ENCODE measurements around the gene RPS14. TPM values are rescaled to one million over a fixed set of nuclear protein-coding genes. Genes with fewer than 3 reads are reported as not detected.
A peak's percentile ranks its signal among the peaks of the same experiment; 100 is the strongest.

RPS14 gene
- total and polyA plus RNA-seq, 4 experiments from 2014 or later: 5,260 to 9,996 (median 6,720) TPM

DNA sequence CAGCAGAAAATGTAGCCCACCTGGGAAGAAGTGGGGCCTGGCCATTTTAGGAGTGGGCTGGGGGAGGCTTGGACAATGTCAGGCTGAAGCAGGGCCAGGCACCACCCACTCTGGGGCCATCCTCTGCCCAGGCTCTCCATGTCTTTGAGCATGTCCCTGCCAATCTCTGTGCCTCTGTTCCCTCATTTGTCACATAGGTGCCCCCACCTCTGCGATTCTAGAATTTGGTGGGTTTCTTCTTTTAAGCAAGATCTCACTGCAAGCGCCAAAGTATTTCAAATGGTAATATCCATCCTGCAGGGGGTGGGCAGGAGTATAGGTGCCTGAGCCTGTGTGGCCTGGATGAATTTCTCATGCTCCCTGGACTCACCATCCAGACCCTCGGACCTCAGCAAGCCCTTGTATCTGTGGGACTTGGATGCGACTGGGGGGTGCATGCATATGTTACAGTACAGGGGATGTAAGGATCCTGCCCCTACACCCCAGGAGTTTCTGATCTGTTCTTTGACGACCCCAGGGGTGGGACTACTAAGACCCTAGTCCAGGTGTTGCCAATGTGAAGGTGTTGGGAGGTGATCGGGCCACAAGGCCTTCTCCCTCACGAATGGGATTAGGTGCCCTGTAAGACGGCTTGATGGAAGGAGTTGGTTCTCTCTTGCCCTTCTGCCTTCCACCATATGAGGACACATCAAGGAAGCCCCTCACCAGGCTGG is 41.2 kb downstream of the RPS14 start:
- peaks cover 37% of the 10 kb centered on the region for H3K36me3 ChIP-seq (ENCODE audit: insufficient read depth, low read length)
- peak overlapping the region; percentile 6 to 99 (median 70) for H3K27ac Mint-ChIP-seq
- peaks cover 26 to 52% (median 35%) of the 10 kb centered on the region in 4 donors for H3K4me1 Mint-ChIP-seq
- no peaks in the 10 kb centered on the region for H3K9me3 ChIP-seq (ENCODE audit: control insufficient read depth in 1 of 2, low read length in 2 of 2)
- ChIA-PET POLR2A (ENCODE audit: partially characterized antibody) (interaction anchor here (1.2 to 5.5 kb wide), 2 partner anchors 9 to 31 kb away, joined by 4 to 44 read pairs; no protein-coding TSS in a partner anchor), CTCF (ENCODE audit: partially characterized antibody) (interaction anchor here (1.5 to 6.3 kb wide), 2 partner anchors 27 to 42 kb away, joined by 4 to 48 read pairs; no protein-coding TSS in a partner anchor)
- no peaks in the 10 kb centered on the region for H3K27me3 Mint-ChIP-seq
- peaks cover 4 to 44% of the 10 kb centered on the region in 2 donors for H3K36me3 Mint-ChIP-seq
- no peak for DNase-seq
- H3K27me3 ChIP-seq (ENCODE audit: insufficient read depth, low read length): no peaks in the 10 kb centered on the region
- H3K4me3 ChIP-seq (ENCODE audit: low read length in 2 of 2): no peak overlapping the region
- peaks cover 0 to 2% (median 0%) of the 10 kb centered on the region in 8 donors for H3K9me3 Mint-ChIP-seq
- no peak overlapping the region for H3K27ac ChIP-seq (ENCODE audit: low read depth, low read length)
- peak overlapping the region in 5 of 8 donors; percentile 17 to 46 (median 26) for H3K4me3 Mint-ChIP-seq
- H3K4me1 ChIP-seq (ENCODE audit: insufficient read depth, low read length): peaks cover 44% of the 10 kb centered on the region
- intact Hi-C loops (cut with micrococcal nuclease): loop anchor here (2.0 kb wide), 1 partner anchor 844 kb away; the partner anchor contains the start of gene GM2A

DNA sequence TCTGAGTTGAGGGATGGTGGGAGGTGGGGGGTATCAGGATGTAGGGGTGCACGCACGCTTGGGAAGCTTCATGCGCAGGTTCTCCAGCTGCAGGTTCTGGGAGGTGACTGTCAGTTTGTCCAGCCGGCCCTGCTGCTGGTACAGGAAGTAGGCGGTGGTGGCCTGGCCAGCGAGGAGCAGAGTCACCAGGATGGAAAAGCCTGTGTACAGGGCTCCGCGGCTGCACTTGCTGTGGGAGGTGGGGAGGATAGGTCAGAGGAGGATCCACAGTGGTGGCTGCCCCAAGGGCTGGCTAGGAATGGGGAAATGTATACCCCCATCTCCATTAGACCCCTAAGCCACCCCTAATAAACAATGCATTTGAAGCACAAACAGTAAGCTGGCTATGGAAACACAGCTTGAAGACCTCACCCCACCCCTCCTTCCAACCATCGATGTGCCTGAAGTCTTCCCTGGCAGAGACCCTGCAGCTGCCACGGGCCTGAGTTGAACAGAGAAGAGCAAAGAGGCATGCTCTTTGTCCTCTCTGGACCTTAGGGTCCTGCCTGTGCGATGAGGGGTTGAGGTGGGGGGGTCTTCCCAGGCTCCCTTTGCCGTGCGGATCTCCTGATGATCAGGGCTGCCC is 42.3 kb downstream of the RPS14 start:
- H3K36me3 Mint-ChIP-seq: peaks cover 9 to 51% of the 10 kb centered on the region in 2 donors
- Histone ChIP-seq H3K4me3 (ENCODE audit: low read length in 2 of 2) (no peak overlapping the region), H3K9me3 (ENCODE audit: control insufficient read depth in 1 of 2, low read length in 2 of 2) (no peaks in the 10 kb centered on the region), H3K27me3 (ENCODE audit: insufficient read depth, low read length) (no peaks in the 10 kb centered on the region), H3K27ac (ENCODE audit: low read depth, low read length) (no peak overlapping the region), H3K36me3 (ENCODE audit: insufficient read depth, low read length) (peaks cover 49% of the 10 kb centered on the region), H3K4me1 (ENCODE audit: insufficient read depth, low read length) (peaks cover 38% of the 10 kb centered on the region)
- intact Hi-C loops (cut with micrococcal nuclease): no loop called here
- ChIA-PET CTCF (ENCODE audit: partially characterized antibody) (interaction anchor here (1.4 to 1.5 kb wide), 2 partner anchors 27 to 43 kb away, joined by 4 read pairs; no protein-coding TSS in a partner anchor), POLR2A (ENCODE audit: partially characterized antibody) (no interaction called here)
- H3K9me3 Mint-ChIP-seq: no peaks in the 10 kb centered on the region
- peak overlapping the region in 3 of 7 donors; percentile 57 to 87 (median 75) for H3K27ac Mint-ChIP-seq
- peak overlapping the region in 1 of 8 donors; percentile 17 for H3K4me3 Mint-ChIP-seq
- no peaks in the 10 kb centered on the region for H3K27me3 Mint-ChIP-seq
- no peak for DNase-seq
- peaks cover 17 to 41% (median 26%) of the 10 kb centered on the region in 4 donors for H3K4me1 Mint-ChIP-seq

DNA sequence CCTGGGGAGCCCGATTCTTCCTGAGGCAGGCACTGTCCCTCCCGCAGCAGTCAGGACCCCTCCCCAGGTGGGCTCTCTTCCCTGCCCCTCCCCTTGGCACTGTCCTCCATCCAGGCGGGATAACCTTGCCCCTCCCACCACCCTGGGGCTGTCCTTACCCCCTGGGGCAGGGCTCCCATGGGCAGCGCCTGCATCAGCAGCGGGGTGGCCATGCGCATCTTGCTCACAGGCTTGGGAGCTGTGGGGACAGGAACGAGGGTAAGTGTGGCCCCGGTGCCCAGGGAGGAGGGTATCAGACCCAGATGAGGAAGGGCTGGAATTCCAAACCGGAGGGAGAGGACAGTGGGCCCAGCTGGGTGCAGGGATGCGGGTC is 42.8 kb downstream of the RPS14 start:
- H3K27me3 Mint-ChIP-seq: no peaks in the 10 kb centered on the region
- POLR2A ChIA-PET (ENCODE audit: partially characterized antibody): no interaction called here
- H3K4me3 Mint-ChIP-seq: no peak overlapping the region
- intact Hi-C loops (cut with micrococcal nuclease): no loop called here
- H3K4me3 ChIP-seq (ENCODE audit: low read length in 2 of 2): no peak overlapping the region
- DNase-seq: no peak
- no peaks in the 10 kb centered on the region for H3K9me3 ChIP-seq (ENCODE audit: control insufficient read depth in 1 of 2, low read length in 2 of 2)
- peaks cover 9 to 54% of the 10 kb centered on the region in 2 donors for H3K36me3 Mint-ChIP-seq
- CTCF ChIA-PET (ENCODE audit: partially characterized antibody): interaction anchor here (1.0 to 1.5 kb wide), 3 partner anchors 9 to 44 kb away, joined by 3 to 4 read pairs (median 4); no protein-coding TSS in a partner anchor
- peak overlapping the region in 4 of 7 donors; percentile 42 to 87 (median 66) for H3K27ac Mint-ChIP-seq
- no peaks in the 10 kb centered on the region for H3K9me3 Mint-ChIP-seq
- peaks cover 33% of the 10 kb centered on the region for H3K4me1 ChIP-seq (ENCODE audit: insufficient read depth, low read length)
- no peaks in the 10 kb centered on the region for H3K27me3 ChIP-seq (ENCODE audit: insufficient read depth, low read length)
- peaks cover 17 to 40% (median 26%) of the 10 kb centered on the region in 4 donors for H3K4me1 Mint-ChIP-seq
- no peak overlapping the region for H3K27ac ChIP-seq (ENCODE audit: low read depth, low read length)
- H3K36me3 ChIP-seq (ENCODE audit: insufficient read depth, low read length): peaks cover 52% of the 10 kb centered on the region

DNA sequence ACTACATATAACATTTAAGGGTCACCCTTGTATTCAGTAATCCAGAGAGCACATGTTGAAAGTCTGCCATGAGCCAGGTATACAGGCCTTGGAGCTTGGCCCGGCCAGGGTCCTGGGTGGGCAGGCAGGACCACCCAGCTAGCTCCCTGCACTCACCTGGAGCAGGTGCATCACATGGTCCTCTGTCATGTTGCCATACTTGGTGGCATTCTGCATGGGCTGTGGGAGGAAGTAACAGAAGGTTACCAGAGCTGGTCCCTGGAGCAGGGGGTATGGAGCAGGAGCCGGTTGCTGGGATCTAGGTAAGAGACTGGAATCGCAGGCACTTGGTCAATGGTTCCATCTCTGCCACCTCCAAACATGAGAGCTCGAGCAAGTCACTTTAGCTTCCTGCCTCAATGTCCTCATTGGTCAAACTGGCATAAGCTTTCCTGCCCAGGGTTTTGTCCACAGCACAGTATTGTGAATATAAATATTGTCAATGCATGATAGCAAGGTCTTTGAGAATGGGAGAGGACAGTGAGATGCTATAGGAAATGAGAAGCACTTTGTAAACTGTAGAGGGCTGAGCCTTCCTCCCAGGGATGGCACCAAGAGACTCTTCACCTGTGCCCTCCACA is 43.3 kb downstream of the RPS14 start:
- H3K36me3 ChIP-seq (ENCODE audit: insufficient read depth, low read length): peaks cover 57% of the 10 kb centered on the region
- no peak for DNase-seq
- peaks cover 28% of the 10 kb centered on the region for H3K4me1 ChIP-seq (ENCODE audit: insufficient read depth, low read length)
- H3K9me3 ChIP-seq (ENCODE audit: control insufficient read depth in 1 of 2, low read length in 2 of 2): no peaks in the 10 kb centered on the region
- peaks cover 14 to 40% (median 21%) of the 10 kb centered on the region in 4 donors for H3K4me1 Mint-ChIP-seq
- H3K9me3 Mint-ChIP-seq: no peaks in the 10 kb centered on the region
- peak overlapping the region in 5 of 7 donors; percentile 42 to 81 (median 62) for H3K27ac Mint-ChIP-seq
- H3K27me3 ChIP-seq (ENCODE audit: insufficient read depth, low read length): no peaks in the 10 kb centered on the region
- H3K27ac ChIP-seq (ENCODE audit: low read depth, low read length): no peak overlapping the region
- POLR2A ChIA-PET (ENCODE audit: partially characterized antibody): no interaction called here
- no peak overlapping the region for H3K4me3 ChIP-seq (ENCODE audit: low read length in 2 of 2)
- H3K36me3 Mint-ChIP-seq: peaks cover 14 to 59% of the 10 kb centered on the region in 2 donors
- CTCF ChIA-PET (ENCODE audit: partially characterized antibody): interaction anchor here (1.0 to 1.4 kb wide), 3 partner anchors 9 to 28 kb away, joined by 3 to 4 read pairs (median 3); no protein-coding TSS in a partner anchor
- intact Hi-C loops (cut with micrococcal nuclease): no loop called here
- H3K4me3 Mint-ChIP-seq: no peak overlapping the region
- no peaks in the 10 kb centered on the region for H3K27me3 Mint-ChIP-seq

DNA sequence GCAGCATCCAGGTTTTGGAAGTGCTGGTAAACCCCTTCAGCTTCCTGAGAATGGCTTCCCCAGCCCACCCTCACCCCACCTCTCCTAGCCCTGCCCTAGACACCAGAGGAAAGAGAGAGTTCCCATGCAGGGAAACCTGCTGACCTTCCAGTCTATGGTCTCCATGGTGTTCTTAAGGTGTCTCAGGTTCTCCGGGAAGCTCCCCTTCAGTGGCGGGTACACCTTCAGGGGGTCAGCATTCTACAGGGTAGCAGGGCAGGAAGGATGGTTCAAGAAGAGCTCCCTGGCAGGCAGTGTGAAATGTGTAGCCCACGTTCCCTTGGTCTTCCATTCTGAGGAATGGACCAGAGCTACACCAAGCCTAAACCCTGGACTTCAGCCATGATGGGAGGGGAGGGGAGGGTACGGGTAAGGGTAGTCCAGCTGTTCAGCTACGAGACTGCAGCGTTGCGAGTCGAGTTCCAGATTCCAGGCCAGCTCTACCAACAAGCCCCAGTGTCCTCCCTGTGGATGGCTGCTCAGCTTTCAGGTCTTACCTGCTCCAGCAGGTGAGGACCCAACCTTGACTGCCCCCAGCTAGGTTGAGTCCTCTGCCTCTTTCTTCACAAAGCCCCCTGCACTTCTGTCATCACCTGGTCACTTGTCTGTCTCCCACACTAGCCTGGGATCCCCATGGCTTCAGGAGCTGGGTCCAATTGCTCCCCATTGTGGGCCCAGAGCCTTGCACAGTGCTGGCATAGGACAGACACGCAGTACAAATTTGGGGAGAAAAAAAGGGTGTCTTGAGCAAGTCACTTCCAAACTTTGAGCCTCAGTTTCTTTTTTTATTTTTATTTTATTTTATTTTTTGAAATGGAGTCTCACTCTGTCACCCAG is 44.4 kb downstream of the RPS14 start:
- CTCF ChIA-PET (ENCODE audit: partially characterized antibody): interaction anchor here (1.1 to 1.4 kb wide), 3 partner anchors 9 to 45 kb away, joined by 3 to 5 read pairs (median 4); no protein-coding TSS in a partner anchor
- no peak for DNase-seq
- Mint-ChIP-seq H3K36me3 (peaks cover 20 to 65% of the 10 kb centered on the region in 2 donors), H3K27ac (no peak overlapping the region), H3K4me3 (no peak overlapping the region), H3K27me3 (no peaks in the 10 kb centered on the region), H3K4me1 (peaks cover 6 to 32% (median 12%) of the 10 kb centered on the region in 4 donors), H3K9me3 (no peaks in the 10 kb centered on the region)
- Histone ChIP-seq H3K27me3 (ENCODE audit: insufficient read depth, low read length) (no peaks in the 10 kb centered on the region), H3K27ac (ENCODE audit: low read depth, low read length) (no peak overlapping the region), H3K36me3 (ENCODE audit: insufficient read depth, low read length) (peaks cover 67% of the 10 kb centered on the region), H3K4me3 (ENCODE audit: low read length in 2 of 2) (no peak overlapping the region), H3K4me1 (ENCODE audit: insufficient read depth, low read length) (peaks cover 18% of the 10 kb centered on the region), H3K9me3 (ENCODE audit: control insufficient read depth in 1 of 2, low read length in 2 of 2) (no peaks in the 10 kb centered on the region)
- intact Hi-C loops (cut with micrococcal nuclease): no loop called here
- POLR2A ChIA-PET (ENCODE audit: partially characterized antibody): interaction anchor here (1.1 kb wide), 1 partner anchor 678 kb away, joined by 3 read pairs; no protein-coding TSS in a partner anchor

DNA sequence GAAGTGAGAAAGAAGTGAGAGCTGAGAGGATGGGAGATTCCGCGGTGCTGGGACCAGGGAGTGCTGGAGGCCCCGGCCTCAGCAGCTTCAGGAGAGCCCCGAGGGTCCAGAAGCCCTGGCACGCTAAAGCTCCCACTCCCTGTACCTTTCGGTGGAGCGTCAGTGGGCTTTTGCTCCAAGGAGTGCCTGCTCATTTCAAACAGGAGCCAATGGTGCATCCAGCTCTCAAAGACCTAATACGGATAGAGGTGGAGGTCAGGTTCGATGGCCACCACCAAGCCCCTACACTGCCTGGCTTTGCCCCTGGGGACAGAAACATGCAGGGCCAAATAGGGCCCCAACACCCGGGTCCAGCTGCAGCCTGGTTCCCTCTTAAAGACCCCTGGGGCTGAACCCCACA is 45.0 kb downstream of the RPS14 start:
- Mint-ChIP-seq H3K27ac (no peak overlapping the region), H3K36me3 (peaks cover 26 to 69% of the 10 kb centered on the region in 2 donors), H3K27me3 (no peaks in the 10 kb centered on the region), H3K4me1 (peaks cover 0 to 25% (median 6%) of the 10 kb centered on the region in 4 donors), H3K4me3 (no peak overlapping the region), H3K9me3 (no peaks in the 10 kb centered on the region)
- Histone ChIP-seq H3K27me3 (ENCODE audit: insufficient read depth, low read length) (no peaks in the 10 kb centered on the region), H3K36me3 (ENCODE audit: insufficient read depth, low read length) (peaks cover 73% of the 10 kb centered on the region), H3K4me3 (ENCODE audit: low read length in 2 of 2) (no peak overlapping the region), H3K9me3 (ENCODE audit: control insufficient read depth in 1 of 2, low read length in 2 of 2) (no peaks in the 10 kb centered on the region), H3K4me1 (ENCODE audit: insufficient read depth, low read length) (peaks cover 12% of the 10 kb centered on the region), H3K27ac (ENCODE audit: low read depth, low read length) (no peak overlapping the region)
- no peak for DNase-seq
- ChIA-PET POLR2A (ENCODE audit: partially characterized antibody) (interaction anchor here (1.1 kb wide), 1 partner anchor 679 kb away, joined by 3 read pairs; no protein-coding TSS in a partner anchor), CTCF (ENCODE audit: partially characterized antibody) (interaction anchor here (1.3 kb wide), 1 partner anchor 46 kb away, joined by 5 read pairs; no protein-coding TSS in a partner anchor)
- intact Hi-C loops (cut with micrococcal nuclease): no loop called here
